DND-41 (cell line): ENCODE data around the gene LSR.

Experiments
- ATAC-seq: fragments of 200-7000 bp; cut with Tn5 transposase; 3 replicates; pipeline ENCODE4 v1.9.1; 2021; ENCODE audit warnings: low read depth; ENCODE audit not compliant: insufficient read depth
- DNase-seq: peaks from one replicate; pipeline ENCODE4 v3.0.0-alpha.2; 2020
- H2AFZ ChIP-seq: 2 replicates; pipeline ENCODE4 v1.6.0; 2012; ENCODE audit warnings: low read depth, low read length
- H3K27ac ChIP-seq: 2 replicates; pipeline ENCODE4 v1.5.1; 2012; ENCODE audit warnings: low read length, inconsistent platforms
- H3K27me3 ChIP-seq: fragments of 200-600 bp; sonication (generic); 2 replicates; pipeline ENCODE4 v1.6.0; 2012; ENCODE audit warnings: low read length, mild to moderate bottlenecking, inconsistent platforms; ENCODE audit not compliant: insufficient read depth, poor library complexity
- H3K36me3 ChIP-seq: 2 replicates; pipeline ENCODE4 v1.5.1; 2012; ENCODE audit warnings: low read length, inconsistent platforms; ENCODE audit not compliant: insufficient read depth
- H3K4me1 ChIP-seq: 2 replicates; pipeline ENCODE4 v1.5.1; 2012; ENCODE audit warnings: mild to moderate bottlenecking, low read length; ENCODE audit not compliant: insufficient read depth
- H3K4me2 ChIP-seq: 2 replicates; pipeline ENCODE4 v1.6.0; 2012; ENCODE audit warnings: mild to moderate bottlenecking, moderate library complexity, low read length, inconsistent platforms; ENCODE audit not compliant: insufficient read depth
- H3K4me3 ChIP-seq, 2 experiments: fragments of 200-600 bp in 1 of 2; shearing (Covaris generic) in 1 of 2; 2 replicates each; pipeline ENCODE4 v1.5.1; 2012 to 2016; ENCODE audit warnings: inconsistent platforms in 2 of 2, low read length in 2 of 2, mild to moderate bottlenecking in 2 of 2, low read depth in 1 of 2, moderate library complexity in 1 of 2
- H3K79me2 ChIP-seq: 2 replicates; pipeline ENCODE4 v1.6.0; 2012; ENCODE audit warnings: low read length, inconsistent platforms; ENCODE audit not compliant: insufficient read depth
- H3K9ac ChIP-seq: 2 replicates; pipeline ENCODE4 v1.6.0; 2012; ENCODE audit warnings: low read depth, mild to moderate bottlenecking, inconsistent platforms, low read length, moderate library complexity
- H3K9me3 ChIP-seq: 2 replicates; pipeline ENCODE4 v1.5.1; 2012; ENCODE audit warnings: low read length, moderate library complexity, mild to moderate bottlenecking, inconsistent platforms; ENCODE audit not compliant: insufficient read depth, severe bottlenecking
- H4K20me1 ChIP-seq: 2 replicates; pipeline ENCODE4 v1.6.0; 2012; ENCODE audit warnings: low read length; ENCODE audit not compliant: insufficient read depth
- CTCF ChIP-seq: IDR thresholded peaks from 2 replicates; pipeline ENCODE4 v1.5.1; 2012; ENCODE audit warnings: borderline replicate concordance, low read length, moderate library complexity, mild to moderate bottlenecking; ENCODE audit not compliant: poor library complexity, severe bottlenecking; ENCODE audit errors: extremely low read depth
- EZH2 ChIP-seq: IDR thresholded peaks from 3 replicates; pipeline ENCODE4 v1.6.1; 2012; ENCODE audit warnings: borderline replicate concordance, low read depth, mild to moderate bottlenecking, moderate library complexity, low read length, inconsistent platforms; ENCODE audit not compliant: severe bottlenecking

The LSR gene

GRCh38 chr19:35206855-35207254 lies 41.9 kb upstream of the LSR start:
- Histone ChIP-seq H3K9ac (no peak overlapping the region), H4K20me1 (no peaks in the 10 kb centered on the region), H3K79me2 (no peaks in the 10 kb centered on the region), H3K4me1 (no peaks in the 10 kb centered on the region), H3K4me3 (no peak overlapping the region), H2AFZ (no peak overlapping the region), H3K9me3 (no peaks in the 10 kb centered on the region), H3K27ac (no peak overlapping the region), H3K36me3 (no peaks in the 10 kb centered on the region), H3K27me3 (no peaks in the 10 kb centered on the region), H3K4me2 (no peak overlapping the region)
- ATAC-seq (no peak), DNase-seq (no peak)
- TF ChIP-seq EZH2 (no peak), CTCF (no peak)

- no peaks in the 10 kb centered on the region for H3K27me3 ChIP-seq
- H3K4me1 ChIP-seq = no peaks in the 10 kb centered on the region
- H3K9me3 ChIP-seq = no peaks in the 10 kb centered on the region
- TF ChIP-seq CTCF = no peak
- no peak for TF ChIP-seq EZH2
- no peak overlapping the region for H3K27ac ChIP-seq
- H3K79me2 ChIP-seq = no peaks in the 10 kb centered on the region
- no peak overlapping the region for H3K9ac ChIP-seq
- no peak overlapping the region for H2AFZ ChIP-seq
- ATAC-seq (no peak), DNase-seq (no peak)
- no peaks in the 10 kb centered on the region for H4K20me1 ChIP-seq
- no peak overlapping the region for H3K4me3 ChIP-seq
- no peak overlapping the region for H3K4me2 ChIP-seq
- H3K36me3 ChIP-seq = no peaks in the 10 kb centered on the region
Measured at GRCh38 chr19:35207391-35207871, 41.4 kb upstream of the LSR start.

GRCh38 chr19:35208121-35208520 lies 40.7 kb upstream of the LSR start:
- Histone ChIP-seq H3K4me2 (no peak overlapping the region), H3K9ac (no peak overlapping the region), H3K4me1 (no peaks in the 10 kb centered on the region), H3K36me3 (no peaks in the 10 kb centered on the region), H3K9me3 (no peaks in the 10 kb centered on the region), H3K27ac (no peak overlapping the region), H3K27me3 (no peaks in the 10 kb centered on the region), H3K4me3 (no peak overlapping the region), H2AFZ (no peak overlapping the region), H3K79me2 (no peaks in the 10 kb centered on the region), H4K20me1 (no peaks in the 10 kb centered on the region)
- DNase-seq (no peak), ATAC-seq (no peak)
- TF ChIP-seq EZH2 (no peak), CTCF (no peak)

- Histone ChIP-seq H3K4me2 (no peak overlapping the region), H3K27me3 (no peaks in the 10 kb centered on the region), H3K4me1 (peaks cover 7% of the 10 kb centered on the region), H3K9me3 (no peaks in the 10 kb centered on the region), H2AFZ (no peak overlapping the region), H3K9ac (no peak overlapping the region), H3K79me2 (no peaks in the 10 kb centered on the region), H3K4me3 (no peak overlapping the region), H4K20me1 (peaks cover 3% of the 10 kb centered on the region; the same call in 1 of the 2 replicates), H3K36me3 (no peaks in the 10 kb centered on the region), H3K27ac (no peak overlapping the region)
- TF ChIP-seq EZH2 = no peak
- no peak for TF ChIP-seq CTCF
- no peak for DNase-seq
- no peak for ATAC-seq
Measured at GRCh38 chr19:35209646-35210045, 39.2 kb upstream of the LSR start.
